AG09309 (cell line): ENCODE data around the gene PSME1.

Source experiments
- DNase-seq: peaks from one replicate; pipeline ENCODE4 v3.0.0-alpha.2; 2010; ENCODE audit warnings: low read depth
- H3K4me3 ChIP-seq: 2 replicates; pipeline ENCODE4 v1.5.1; 2011; ENCODE audit warnings: mild to moderate bottlenecking, low read depth, low read length, moderate library complexity; ENCODE audit not compliant: control insufficient read depth
- TF ChIP-seq, protein P1 (sequence below): IDR thresholded peaks from 2 replicates; pipeline ENCODE4 v1.5.1; 2011; ENCODE audit warnings: mild to moderate bottlenecking, low read depth, low read length, inconsistent platforms; ENCODE audit not compliant: insufficient read depth, control insufficient read depth; ENCODE audit errors: missing control alignments

The PSME1 gene

DNA sequence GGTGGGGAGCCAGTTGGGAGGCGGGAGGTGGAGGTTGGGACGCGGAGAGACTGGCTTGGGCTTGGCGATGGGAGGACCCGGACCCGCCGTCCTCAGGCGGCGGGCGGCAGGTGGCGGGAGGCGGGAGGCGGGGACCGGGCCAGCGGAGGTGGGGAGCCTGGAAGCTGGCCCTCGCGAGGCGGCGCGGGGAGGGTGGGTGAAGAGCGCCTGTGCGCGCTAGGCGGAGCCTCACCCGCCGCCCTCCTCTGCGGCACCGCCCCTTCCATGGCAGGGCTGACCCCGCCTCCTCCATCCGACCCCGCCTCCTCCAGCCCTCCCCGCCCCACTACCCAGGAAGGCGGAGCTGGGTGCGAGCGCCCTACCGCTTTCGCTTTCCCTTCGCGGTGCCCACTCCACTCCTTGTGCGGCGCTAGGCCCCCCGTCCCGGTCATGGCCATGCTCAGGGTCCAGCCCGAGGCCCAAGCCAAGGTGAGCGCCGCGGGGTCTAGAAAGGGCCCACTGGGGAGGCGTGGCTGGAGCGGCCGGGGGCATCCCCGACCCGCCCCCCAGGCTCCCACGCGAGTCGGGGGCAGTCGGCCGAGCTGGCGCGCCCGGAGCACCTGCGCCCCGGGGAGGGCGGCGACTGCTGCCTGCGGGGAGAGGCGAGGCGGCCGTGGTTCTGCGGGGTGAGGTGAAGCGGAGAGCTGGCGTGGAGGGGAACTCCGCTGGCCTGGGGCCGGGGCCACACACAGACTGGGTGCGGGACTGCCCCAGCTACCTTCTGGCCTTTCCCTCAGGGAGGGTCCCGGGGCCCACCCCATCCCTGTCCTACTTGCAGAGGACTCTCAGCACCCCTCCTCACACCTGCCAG, at the start of gene PSME1:
Gene PSME1, plus strand, starts transcription at position 361 of the 850 bp plus-strand sequence. Its CDS starts 69 bp downstream, at position 430.
- TF ChIP-seq, protein P1, sequence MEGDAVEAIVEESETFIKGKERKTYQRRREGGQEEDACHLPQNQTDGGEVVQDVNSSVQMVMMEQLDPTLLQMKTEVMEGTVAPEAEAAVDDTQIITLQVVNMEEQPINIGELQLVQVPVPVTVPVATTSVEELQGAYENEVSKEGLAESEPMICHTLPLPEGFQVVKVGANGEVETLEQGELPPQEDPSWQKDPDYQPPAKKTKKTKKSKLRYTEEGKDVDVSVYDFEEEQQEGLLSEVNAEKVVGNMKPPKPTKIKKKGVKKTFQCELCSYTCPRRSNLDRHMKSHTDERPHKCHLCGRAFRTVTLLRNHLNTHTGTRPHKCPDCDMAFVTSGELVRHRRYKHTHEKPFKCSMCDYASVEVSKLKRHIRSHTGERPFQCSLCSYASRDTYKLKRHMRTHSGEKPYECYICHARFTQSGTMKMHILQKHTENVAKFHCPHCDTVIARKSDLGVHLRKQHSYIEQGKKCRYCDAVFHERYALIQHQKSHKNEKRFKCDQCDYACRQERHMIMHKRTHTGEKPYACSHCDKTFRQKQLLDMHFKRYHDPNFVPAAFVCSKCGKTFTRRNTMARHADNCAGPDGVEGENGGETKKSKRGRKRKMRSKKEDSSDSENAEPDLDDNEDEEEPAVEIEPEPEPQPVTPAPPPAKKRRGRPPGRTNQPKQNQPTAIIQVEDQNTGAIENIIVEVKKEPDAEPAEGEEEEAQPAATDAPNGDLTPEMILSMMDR: no peak
- peak; percentile 27 for DNase-seq
- peak within 1 kb of the TSS; percentile 61 for H3K4me3 ChIP-seq

DNA sequence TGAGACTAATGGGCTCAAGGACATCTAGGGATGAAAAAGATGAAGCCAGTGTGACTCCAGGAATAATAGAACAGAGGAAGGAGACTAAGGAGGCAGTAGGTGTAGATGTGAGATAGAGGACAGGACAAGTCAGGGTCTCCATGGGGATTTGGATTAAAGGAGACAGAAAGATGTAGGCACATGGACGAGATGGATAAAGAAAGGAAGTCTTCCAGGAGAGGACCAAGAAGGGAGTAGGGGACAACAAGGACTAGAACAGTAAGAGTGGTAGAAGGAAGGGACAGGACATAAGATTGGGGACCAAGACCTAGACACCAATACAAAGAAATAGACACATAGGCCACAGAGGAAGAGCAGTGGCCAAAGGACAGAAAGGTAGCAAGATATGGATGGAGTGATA, 49.0 kb upstream of the PSME1 start:
- TF ChIP-seq, protein P1: no peak
- no peak for DNase-seq
- H3K4me3 ChIP-seq: no peak overlapping the region

- DNase-seq: no peak
- no peak overlapping the region for H3K4me3 ChIP-seq
- TF ChIP-seq, protein P1: no peak
Measured at GRCh38 chr14:24088095-24088494, 47.9 kb upstream of the PSME1 start.

GRCh38 chr14:24089890-24090289, 46.1 kb upstream of the PSME1 start:
- TF ChIP-seq, protein P1: no peak
- no peak for DNase-seq
- no peak overlapping the region for H3K4me3 ChIP-seq

DNA sequence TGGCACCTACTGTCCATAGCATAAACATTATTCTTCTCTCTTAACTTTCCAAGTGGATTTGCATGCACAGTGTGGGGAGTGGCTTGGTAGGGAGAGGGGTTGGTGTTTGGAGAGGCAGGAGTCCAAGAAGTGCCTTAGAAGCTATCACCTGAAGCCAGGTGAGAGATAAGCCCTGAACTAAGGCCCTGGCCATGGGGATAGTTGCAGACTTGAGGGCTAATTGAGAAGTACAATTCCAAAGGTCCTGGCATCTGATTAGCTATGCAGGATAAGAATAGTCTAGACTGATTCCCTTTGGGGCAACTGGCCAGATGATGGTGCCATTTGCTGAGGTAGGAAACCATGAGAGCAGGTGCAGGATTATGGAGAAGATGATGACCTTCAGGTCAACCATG, 43.9 kb upstream of the PSME1 start:
- DNase-seq: no peak
- no peak overlapping the region for H3K4me3 ChIP-seq
- TF ChIP-seq, protein P1: no peak

DNA sequence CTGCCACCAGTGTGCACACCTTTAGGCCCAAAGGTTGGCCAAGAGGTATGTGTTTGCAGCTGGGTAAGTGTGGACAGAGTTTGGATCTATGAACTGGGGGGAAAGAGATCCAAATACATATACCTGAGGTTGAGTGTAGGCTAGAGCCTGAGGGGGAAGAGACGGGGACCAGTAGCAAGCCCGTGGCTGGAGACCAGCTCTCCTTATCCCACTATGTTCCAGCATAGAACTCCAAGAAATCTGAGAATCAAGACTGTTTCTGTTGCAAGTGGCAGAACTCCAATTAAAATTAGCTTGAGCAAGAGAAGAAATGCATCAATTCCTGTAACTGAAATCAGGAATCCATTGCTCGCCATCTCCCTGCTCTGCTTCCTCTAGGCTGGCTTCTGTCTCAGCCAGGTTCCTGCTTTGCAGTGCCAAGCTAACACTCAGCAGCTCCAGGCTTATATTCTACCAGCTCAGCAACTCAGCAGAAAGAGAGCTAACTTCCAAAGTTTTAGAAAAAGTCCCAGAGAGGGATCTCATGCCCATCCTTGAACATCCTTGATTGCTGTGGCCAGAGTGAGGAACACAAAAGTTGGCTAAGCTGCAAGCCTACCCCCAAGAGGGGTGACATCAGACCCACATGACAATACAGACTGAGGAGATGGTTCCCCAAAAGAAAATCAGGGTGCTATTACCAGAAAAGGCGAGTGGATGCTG, 43.3 kb upstream of the PSME1 start:
- no peak overlapping the region for H3K4me3 ChIP-seq
- TF ChIP-seq, protein P1: no peak
- DNase-seq: no peak
